HL-60 (cell line): ENCODE data around the gene PSMD2.
A peak's percentile ranks its signal among the peaks of the same experiment; 100 is the strongest.

Experiments
- DNase-seq, 2 experiments: peaks; one replicate each; pipeline ENCODE4 v3.0.0-alpha.2; 2010 to 2020; ENCODE audit warnings: low read depth in 1 of 2, low spot score in 1 of 2
- H3K27ac ChIP-seq: fragments of 250-450 bp; sonication (Bioruptor Pico); replicated peaks from 2 replicates; pipeline ENCODE4 v1.5.1; 2020; ENCODE audit warnings: mild to moderate bottlenecking, moderate library complexity
- H3K27me3 ChIP-seq: fragments of 250-450 bp; sonication (Bioruptor Pico); 2 replicates; pipeline ENCODE4 v1.5.1; 2021; ENCODE audit warnings: mild to moderate bottlenecking, moderate library complexity; ENCODE audit not compliant: insufficient read depth, poor library complexity, severe bottlenecking
- H3K4me3 ChIP-seq: replicated peaks from 2 replicates; pipeline ENCODE4 v1.5.1; 2011; ENCODE audit warnings: mild to moderate bottlenecking, control low read depth, low read length; ENCODE audit not compliant: insufficient read depth
- CTCF ChIP-seq: IDR thresholded peaks from one replicate; pipeline ENCODE4 v1.5.1; 2011; ENCODE audit warnings: low read length, control low read depth, inconsistent platforms; ENCODE audit not compliant: insufficient read depth
- GABPA ChIP-seq: IDR thresholded peaks from 2 replicates; pipeline ENCODE4 v1.6.1; 2012; ENCODE audit warnings: low read depth
- POLR2AphosphoS5 ChIP-seq: IDR thresholded peaks from 2 replicates; pipeline ENCODE4 v1.6.1; 2012; ENCODE audit warnings: low read depth
- REST ChIP-seq: IDR thresholded peaks from 2 replicates; pipeline ENCODE4 v1.6.1; 2012; ENCODE audit warnings: low read depth; ENCODE audit not compliant: insufficient replicate concordance
- SPI1 ChIP-seq: IDR thresholded peaks from 2 replicates; pipeline ENCODE4 v1.6.1; 2012; ENCODE audit warnings: low read depth, mild to moderate bottlenecking, borderline replicate concordance

Gene PSMD2

GRCh38 chr3:184352897-184353545 lies 54.0 kb downstream of the PSMD2 start:
- Histone ChIP-seq H3K4me3 (no peak overlapping the region), H3K27me3 (no peaks in the 10 kb centered on the region), H3K27ac (no peak overlapping the region)
- no peak for DNase-seq
- TF ChIP-seq POLR2AphosphoS5 = no peak
- no peak for TF ChIP-seq CTCF
- TF ChIP-seq REST = no peak
- TF ChIP-seq GABPA = no peak
- TF ChIP-seq SPI1 = no peak

GRCh38 chr3:184353546-184353941 lies 54.5 kb downstream of the PSMD2 start:
- DNase-seq = no peak
- Histone ChIP-seq H3K27me3 (no peaks in the 10 kb centered on the region), H3K4me3 (no peak overlapping the region), H3K27ac (no peak overlapping the region)
- TF ChIP-seq CTCF = no peak
- TF ChIP-seq SPI1 = no peak
- TF ChIP-seq POLR2AphosphoS5 = no peak
- TF ChIP-seq REST = no peak
- TF ChIP-seq GABPA = no peak

GRCh38 chr3:184354121-184354728 lies 55.2 kb downstream of the PSMD2 start:
- TF ChIP-seq REST (no peak), CTCF (peak; percentile 68)
- Histone ChIP-seq H3K27ac (no peak overlapping the region), H3K4me3 (no peak overlapping the region), H3K27me3 (no peaks in the 10 kb centered on the region)
- peak in 1 of 2 experiments; percentile 36 for DNase-seq
